Keratinocyte (primary cell): ENCODE measurements around the gene SUN1. TPM values are rescaled to one million over a fixed set of nuclear protein-coding genes. Genes with fewer than 3 reads are reported as not detected.

ENCODE experiments used
- DNase-seq: peaks from one replicate; pipeline ENCODE4 v3.0.0-alpha.2; 2011; ENCODE audit warnings: low read depth, missing footprints, low spot score
- FAIRE-seq: peaks from 2 replicates; lab custom pipeline; 2011; peaks lifted over from hg19 to GRCh38; lab: Jason Lieb, UNC
- H2AFZ ChIP-seq: 2 replicates; pipeline ENCODE4 v1.6.0; 2012; ENCODE audit warnings: low read length, control low read depth, inconsistent platforms; ENCODE audit not compliant: control insufficient read depth
- H3K27ac ChIP-seq: 2 replicates; pipeline ENCODE4 v1.5.1; 2011; ENCODE audit warnings: low read length; ENCODE audit not compliant: control insufficient read depth, insufficient read depth
- H3K27me3 ChIP-seq: 3 replicates; pipeline ENCODE4 v1.6.0; 2011; ENCODE audit warnings: low read length; ENCODE audit not compliant: control insufficient read depth, insufficient read depth; ENCODE audit errors: extremely low read depth
- H3K36me3 ChIP-seq, 2 experiments: 2 replicates in 1 of 2; 3 replicates in 1 of 2; pipeline ENCODE4 v1.5.1; 2011; ENCODE audit warnings: low read length in 2 of 2, mild to moderate bottlenecking in 1 of 2; ENCODE audit not compliant: control insufficient read depth in 2 of 2, insufficient read depth in 2 of 2; ENCODE audit errors: extremely low read depth in 1 of 2
- H3K4me1 ChIP-seq: 3 replicates; pipeline ENCODE4 v1.5.1; 2011; ENCODE audit warnings: low read length; ENCODE audit not compliant: control insufficient read depth, insufficient read depth; ENCODE audit errors: extremely low read depth
- H3K4me2 ChIP-seq: 3 replicates; pipeline ENCODE4 v1.6.0; 2011; ENCODE audit warnings: low read depth, low read length; ENCODE audit not compliant: control insufficient read depth, insufficient read depth; ENCODE audit errors: extremely low read depth
- H3K4me3 ChIP-seq, 3 experiments: fragments of 200-600 bp in 1 of 3; sonication (generic) in 1 of 3; 2 replicates in 2 of 3; 3 replicates in 1 of 3; pipeline ENCODE4 v1.5.1; 2011 to 2016; ENCODE audit warnings: low read length in 3 of 3, mild to moderate bottlenecking in 3 of 3, control low read depth in 2 of 3, inconsistent platforms in 1 of 3, low read depth in 1 of 3, mixed read lengths in 1 of 3, mixed run types in 1 of 3, moderate library complexity in 1 of 3; ENCODE audit not compliant: control insufficient read depth in 2 of 3, insufficient read depth in 2 of 3; ENCODE audit errors: extremely low read depth in 1 of 3
- H3K79me2 ChIP-seq: 2 replicates; pipeline ENCODE4 v1.6.0; 2012; ENCODE audit warnings: low read length; ENCODE audit not compliant: control insufficient read depth, insufficient read depth
- H3K9ac ChIP-seq: 3 replicates; pipeline ENCODE4 v1.6.0; 2011; ENCODE audit warnings: low read length; ENCODE audit not compliant: control insufficient read depth, insufficient read depth; ENCODE audit errors: extremely low read depth
- H3K9me1 ChIP-seq: 3 replicates; pipeline ENCODE4 v1.6.0; 2011; ENCODE audit warnings: low read length; ENCODE audit not compliant: control insufficient read depth, insufficient read depth; ENCODE audit errors: extremely low read depth
- H3K9me3 ChIP-seq: 2 replicates; pipeline ENCODE4 v1.5.1; 2012; ENCODE audit warnings: low read depth, low read length; ENCODE audit not compliant: control insufficient read depth
- H4K20me1 ChIP-seq: 3 replicates; pipeline ENCODE4 v1.6.0; 2011; ENCODE audit warnings: low read length; ENCODE audit not compliant: control insufficient read depth, insufficient read depth; ENCODE audit errors: extremely low read depth
- EZH2 ChIP-seq: IDR thresholded peaks from one replicate; pipeline ENCODE4 v1.6.1; 2012; ENCODE audit warnings: inconsistent platforms, mild to moderate bottlenecking, low read length, moderate library complexity
- dilution Hi-C: fragments of 300-500 bp; cut with MboI; formaldehyde crosslinking; loops from one replicate; pipeline ENCODE4 v1.7.0; 2020; ENCODE audit warnings: low sequenced_read_pairs; ENCODE audit not compliant: extremely low pct_ligation_motif_present
- polyA plus RNA-seq, 5 experiments: library from polyadenylated mRNA; depleted of rRNA in 3 of 5; stranded (reverse) in 3 of 5; stranded (forward) in 1 of 5; unstranded in 1 of 5; fragments of >200 nt; gene quantifications; 1 replicate in 1 of 5; 2 replicates in 3 of 5; 3 replicates in 1 of 5; pipeline versions ENCODE4 v1.2.1 to v1.2.3, GENCODE V29; 2011 to 2012; ENCODE audit warnings: missing spikeins in 2 of 5, low read depth in 1 of 5, low replicate concordance in 1 of 5
- TF ChIP-seq, protein P1 (sequence below), 3 experiments: IDR thresholded peaks in 1 of 3; conservative IDR thresholded peaks in 1 of 3; optimal IDR thresholded peaks in 1 of 3; 2 replicates in 2 of 3; 3 replicates in 1 of 3; pipeline versions ENCODE3 to v1.5.1; 2011; ENCODE audit warnings: low read length in 3 of 3, mild to moderate bottlenecking in 3 of 3, moderate library complexity in 2 of 3, control low read depth in 1 of 3, inconsistent platforms in 1 of 3; ENCODE audit not compliant: insufficient read depth in 2 of 3; ENCODE audit errors: extremely low read depth in 1 of 3

Gene SUN1
- polyA plus RNA-seq, 1 donor (not counting 4 experiments of a cell fraction or from before 2014, with no cell fraction given), result 166 TPM

DNA sequence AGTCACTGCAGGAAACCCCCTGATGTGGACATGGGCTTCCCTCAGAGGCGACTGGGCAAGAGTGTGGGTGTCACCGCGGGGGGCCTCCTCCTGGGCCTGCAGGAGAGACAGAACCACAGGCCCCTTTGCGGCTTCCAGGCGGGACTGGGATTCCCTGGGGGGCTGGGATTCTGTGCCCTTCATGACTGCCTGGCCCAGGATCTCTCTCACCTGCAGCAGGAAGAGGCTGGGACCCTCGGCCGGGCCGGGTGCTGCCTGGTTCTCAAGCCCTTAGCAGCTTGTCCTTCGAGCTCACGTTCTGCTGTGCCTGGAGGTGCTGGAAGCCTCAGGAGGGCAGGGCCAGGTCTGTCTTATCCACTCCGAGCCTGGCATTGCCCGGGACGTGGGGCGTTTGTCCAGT lies 11.8 kb downstream of the SUN1 start:
- no peaks in the 10 kb centered on the region for H4K20me1 ChIP-seq

GRCh38 chr7:844514-844913 lies 12.2 kb downstream of the SUN1 start:
- Histone ChIP-seq H2AFZ (no peak overlapping the region), H3K4me1 (no peaks in the 10 kb centered on the region), H3K9me3 (no peaks in the 10 kb centered on the region), H3K4me3 (no peak overlapping the region), H4K20me1 (no peaks in the 10 kb centered on the region), H3K27ac (no peak overlapping the region), H3K9ac (no peak overlapping the region), H3K9me1 (no peaks in the 10 kb centered on the region), H3K79me2 (peaks cover 36% of the 10 kb centered on the region), H3K4me2 (no peak overlapping the region), H3K36me3 (peaks cover 30 to 39% of the 10 kb centered on the region in 2 experiments), H3K27me3 (no peaks in the 10 kb centered on the region)
- no peak for FAIRE-seq
- dilution Hi-C loops, result no loop called here
- TF ChIP-seq, protein P1, sequence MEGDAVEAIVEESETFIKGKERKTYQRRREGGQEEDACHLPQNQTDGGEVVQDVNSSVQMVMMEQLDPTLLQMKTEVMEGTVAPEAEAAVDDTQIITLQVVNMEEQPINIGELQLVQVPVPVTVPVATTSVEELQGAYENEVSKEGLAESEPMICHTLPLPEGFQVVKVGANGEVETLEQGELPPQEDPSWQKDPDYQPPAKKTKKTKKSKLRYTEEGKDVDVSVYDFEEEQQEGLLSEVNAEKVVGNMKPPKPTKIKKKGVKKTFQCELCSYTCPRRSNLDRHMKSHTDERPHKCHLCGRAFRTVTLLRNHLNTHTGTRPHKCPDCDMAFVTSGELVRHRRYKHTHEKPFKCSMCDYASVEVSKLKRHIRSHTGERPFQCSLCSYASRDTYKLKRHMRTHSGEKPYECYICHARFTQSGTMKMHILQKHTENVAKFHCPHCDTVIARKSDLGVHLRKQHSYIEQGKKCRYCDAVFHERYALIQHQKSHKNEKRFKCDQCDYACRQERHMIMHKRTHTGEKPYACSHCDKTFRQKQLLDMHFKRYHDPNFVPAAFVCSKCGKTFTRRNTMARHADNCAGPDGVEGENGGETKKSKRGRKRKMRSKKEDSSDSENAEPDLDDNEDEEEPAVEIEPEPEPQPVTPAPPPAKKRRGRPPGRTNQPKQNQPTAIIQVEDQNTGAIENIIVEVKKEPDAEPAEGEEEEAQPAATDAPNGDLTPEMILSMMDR (optimal IDR thresholded peaks at IDR 0.05 in 1 of 3, IDR thresholded peaks at IDR 0.05 in 1 of 3, conservative IDR thresholded peaks at IDR 0.05 in 1 of 3; ENCODE audit: extremely low read depth in 1 of 3, insufficient read depth in 2 of 3, low read length in 3 of 3), result no peak
- no peak for TF ChIP-seq EZH2
- DNase-seq, result no peak

More for the DNA sequence above, 11.8 kb downstream of the SUN1 start:
- TF ChIP-seq EZH2, result no peak
- TF ChIP-seq, protein P1 (optimal IDR thresholded peaks at IDR 0.05 in 1 of 3, IDR thresholded peaks at IDR 0.05 in 1 of 3, conservative IDR thresholded peaks at IDR 0.05 in 1 of 3; ENCODE audit: extremely low read depth in 1 of 3, insufficient read depth in 2 of 3, low read length in 3 of 3), result no peak
- H3K9me1 ChIP-seq, result no peaks in the 10 kb centered on the region
- H3K27me3 ChIP-seq, result no peaks in the 10 kb centered on the region
- dilution Hi-C loops, result no loop called here
- peaks cover 39% of the 10 kb centered on the region for H3K79me2 ChIP-seq
- H3K4me1 ChIP-seq, result no peaks in the 10 kb centered on the region
- no peak overlapping the region for H3K4me3 ChIP-seq
- H3K9me3 ChIP-seq, result no peaks in the 10 kb centered on the region
- H2AFZ ChIP-seq, result no peak overlapping the region
- no peak overlapping the region for H3K27ac ChIP-seq
- peaks cover 29 to 36% of the 10 kb centered on the region in 2 experiments for H3K36me3 ChIP-seq
- no peak overlapping the region for H3K9ac ChIP-seq
- no peak for DNase-seq
- no peak overlapping the region for H3K4me2 ChIP-seq
- FAIRE-seq, result no peak
